G401 (cell line): ENCODE results near the gene DDX54. TPM values are rescaled to one million over a fixed set of nuclear protein-coding genes. Genes with fewer than 3 reads are reported as not detected.

ENCODE experiments used
- DNase-seq: peaks from one replicate; pipeline ENCODE4 v3.0.0-alpha.2; 2015; ENCODE audit warnings: low spot score
- in situ Hi-C: cut with HindIII; loops from 2 replicates; pipeline ENCODE4 v1.10.0; 2016; ENCODE audit warnings: low sequenced_read_pairs, mixed read lengths
- total RNA-seq: library from RNA; depleted of rRNA; stranded (reverse); fragments of >200 nt; shearing (Covaris generic); gene quantifications from 2 replicates; pipeline ENCODE4 v1.2.3, GENCODE V29; 2014; rRNA removed

Gene DDX54, protein sequence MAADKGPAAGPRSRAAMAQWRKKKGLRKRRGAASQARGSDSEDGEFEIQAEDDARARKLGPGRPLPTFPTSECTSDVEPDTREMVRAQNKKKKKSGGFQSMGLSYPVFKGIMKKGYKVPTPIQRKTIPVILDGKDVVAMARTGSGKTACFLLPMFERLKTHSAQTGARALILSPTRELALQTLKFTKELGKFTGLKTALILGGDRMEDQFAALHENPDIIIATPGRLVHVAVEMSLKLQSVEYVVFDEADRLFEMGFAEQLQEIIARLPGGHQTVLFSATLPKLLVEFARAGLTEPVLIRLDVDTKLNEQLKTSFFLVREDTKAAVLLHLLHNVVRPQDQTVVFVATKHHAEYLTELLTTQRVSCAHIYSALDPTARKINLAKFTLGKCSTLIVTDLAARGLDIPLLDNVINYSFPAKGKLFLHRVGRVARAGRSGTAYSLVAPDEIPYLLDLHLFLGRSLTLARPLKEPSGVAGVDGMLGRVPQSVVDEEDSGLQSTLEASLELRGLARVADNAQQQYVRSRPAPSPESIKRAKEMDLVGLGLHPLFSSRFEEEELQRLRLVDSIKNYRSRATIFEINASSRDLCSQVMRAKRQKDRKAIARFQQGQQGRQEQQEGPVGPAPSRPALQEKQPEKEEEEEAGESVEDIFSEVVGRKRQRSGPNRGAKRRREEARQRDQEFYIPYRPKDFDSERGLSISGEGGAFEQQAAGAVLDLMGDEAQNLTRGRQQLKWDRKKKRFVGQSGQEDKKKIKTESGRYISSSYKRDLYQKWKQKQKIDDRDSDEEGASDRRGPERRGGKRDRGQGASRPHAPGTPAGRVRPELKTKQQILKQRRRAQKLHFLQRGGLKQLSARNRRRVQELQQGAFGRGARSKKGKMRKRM
- total RNA-seq: 63.1 and 130 TPM in 2 replicates

DNA sequence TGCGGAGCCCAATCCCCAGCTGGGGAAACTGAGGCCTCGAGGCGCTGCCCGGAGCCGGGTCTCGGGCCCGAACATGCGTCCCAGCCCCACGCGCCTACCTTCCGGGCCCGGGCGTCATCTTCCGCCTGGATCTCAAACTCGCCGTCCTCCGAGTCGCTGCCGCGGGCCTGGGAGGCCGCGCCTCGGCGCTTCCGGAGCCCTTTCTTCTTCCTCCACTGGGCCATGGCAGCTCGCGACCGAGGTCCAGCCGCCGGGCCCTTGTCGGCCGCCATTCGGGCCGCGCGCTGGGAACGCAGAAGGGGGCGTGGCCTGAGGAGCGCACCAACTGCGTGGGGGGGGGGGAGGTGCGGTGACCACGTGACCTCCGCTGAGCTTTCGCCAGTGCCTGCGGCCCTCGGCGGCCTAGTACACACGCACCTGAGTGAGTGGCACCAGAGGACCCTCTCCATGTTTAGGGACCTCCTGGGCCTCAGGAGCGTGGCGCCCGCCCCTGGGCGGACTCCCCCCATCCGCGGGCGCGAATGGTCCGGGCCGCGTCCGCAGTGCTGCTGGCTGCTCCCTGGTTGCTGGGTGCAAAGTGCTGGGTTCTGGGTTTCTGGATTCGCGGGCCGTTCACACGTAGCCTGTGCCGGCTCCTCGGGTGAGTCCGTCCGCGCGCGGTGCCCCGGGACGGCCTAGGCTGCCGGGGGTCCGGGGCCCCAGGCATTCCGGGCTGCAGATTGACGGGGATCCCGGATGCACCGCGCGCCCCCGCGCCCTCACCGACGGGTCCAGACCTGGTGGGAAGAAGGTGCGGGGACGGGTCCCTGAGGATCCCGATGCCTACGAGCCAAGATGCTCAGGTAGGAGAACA, at the start of gene DDX54, which contains the start of gene RITA1:
Gene DDX54, minus strand, starts transcription at position 299 of the 853 bp plus-strand sequence. Its CDS starts 27 bp downstream, at position 272.
Gene RITA1, plus strand, starts transcription at position 542 of the 853 bp plus-strand sequence. CDS start 1,026 bp downstream, outside the sequence.
- in situ Hi-C loops: no loop called here
- DNase-seq: peak; percentile 78

DNA sequence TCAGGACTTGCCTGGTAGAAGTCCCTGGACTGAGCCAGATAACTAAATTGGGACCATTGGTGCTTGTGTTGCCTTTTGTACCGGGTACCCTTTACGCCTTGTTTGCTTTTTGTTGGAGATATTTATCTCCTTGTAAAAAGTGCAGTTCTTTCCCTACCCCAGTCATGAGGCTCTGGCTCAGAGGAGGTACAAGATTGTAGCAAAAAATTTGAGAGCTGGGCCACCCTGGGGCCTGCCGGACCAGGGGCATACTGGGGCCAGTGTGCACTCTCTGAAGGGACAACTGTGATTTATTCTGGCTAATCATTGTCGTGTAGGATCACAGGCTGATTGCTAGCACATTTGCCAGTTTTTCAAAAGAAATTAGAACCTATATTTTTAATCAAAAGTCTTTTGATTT, 49.2 kb upstream of the DDX54 start:
- DNase-seq: no peak
- in situ Hi-C loops: no loop called here

DNA sequence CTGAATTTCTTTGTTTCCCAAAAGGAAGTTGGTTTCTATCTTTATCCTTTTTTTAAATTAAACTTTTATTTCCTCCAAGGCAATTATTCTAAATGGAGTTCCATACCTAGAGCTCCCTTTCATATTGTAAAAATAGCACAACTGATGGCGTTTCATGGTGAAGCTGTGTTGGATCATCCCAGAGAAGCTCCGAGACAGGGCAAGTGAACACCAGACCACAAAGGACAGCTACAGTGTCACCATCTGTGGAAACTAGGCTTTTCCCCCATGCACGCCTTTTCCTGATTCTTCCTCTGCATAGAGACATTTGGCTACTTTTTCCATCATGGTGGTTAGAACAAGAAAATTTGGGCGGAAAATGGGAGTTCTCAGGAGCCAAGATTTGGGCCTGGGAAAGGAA, 48.7 kb upstream of the DDX54 start:
- in situ Hi-C loops: no loop called here
- no peak for DNase-seq

DNA sequence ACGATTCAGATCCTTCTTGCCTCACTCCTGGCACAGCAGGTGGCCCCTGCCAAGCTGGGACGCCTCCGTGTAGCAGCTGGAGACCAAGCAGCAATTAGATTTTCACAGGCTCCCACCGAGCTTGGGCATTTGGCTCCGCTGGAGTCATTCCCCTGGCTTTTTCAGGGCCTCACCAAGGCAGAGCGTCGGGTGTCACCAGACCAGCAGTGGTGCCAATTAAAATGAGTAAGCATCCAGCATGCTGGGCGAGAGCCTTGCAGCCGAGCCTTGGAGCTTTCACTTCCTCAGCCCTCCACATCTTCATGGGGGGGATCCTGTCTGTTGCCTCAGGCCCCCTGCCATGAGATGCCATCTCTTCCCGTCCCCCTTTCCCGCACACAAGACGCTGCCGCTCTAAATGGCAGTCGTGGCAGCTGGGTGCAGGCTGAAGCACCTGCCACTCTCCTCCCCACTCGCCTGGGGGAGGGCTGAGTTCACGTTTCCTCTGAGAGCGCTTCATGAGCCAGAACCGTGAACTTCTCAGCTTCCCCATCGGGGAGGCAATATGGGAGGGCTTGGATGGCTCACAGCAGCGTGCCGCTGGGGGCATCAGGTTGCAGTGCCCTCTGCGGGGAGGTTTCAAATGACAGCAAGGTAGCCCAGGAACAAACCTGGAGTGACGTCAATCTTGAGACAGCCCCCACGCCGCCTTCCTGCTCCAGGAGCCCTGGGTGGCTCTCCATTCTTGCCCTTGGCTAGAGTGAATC, 47.7 kb upstream of the DDX54 start:
- in situ Hi-C loops: no loop called here
- DNase-seq: peak; percentile 74

DNA sequence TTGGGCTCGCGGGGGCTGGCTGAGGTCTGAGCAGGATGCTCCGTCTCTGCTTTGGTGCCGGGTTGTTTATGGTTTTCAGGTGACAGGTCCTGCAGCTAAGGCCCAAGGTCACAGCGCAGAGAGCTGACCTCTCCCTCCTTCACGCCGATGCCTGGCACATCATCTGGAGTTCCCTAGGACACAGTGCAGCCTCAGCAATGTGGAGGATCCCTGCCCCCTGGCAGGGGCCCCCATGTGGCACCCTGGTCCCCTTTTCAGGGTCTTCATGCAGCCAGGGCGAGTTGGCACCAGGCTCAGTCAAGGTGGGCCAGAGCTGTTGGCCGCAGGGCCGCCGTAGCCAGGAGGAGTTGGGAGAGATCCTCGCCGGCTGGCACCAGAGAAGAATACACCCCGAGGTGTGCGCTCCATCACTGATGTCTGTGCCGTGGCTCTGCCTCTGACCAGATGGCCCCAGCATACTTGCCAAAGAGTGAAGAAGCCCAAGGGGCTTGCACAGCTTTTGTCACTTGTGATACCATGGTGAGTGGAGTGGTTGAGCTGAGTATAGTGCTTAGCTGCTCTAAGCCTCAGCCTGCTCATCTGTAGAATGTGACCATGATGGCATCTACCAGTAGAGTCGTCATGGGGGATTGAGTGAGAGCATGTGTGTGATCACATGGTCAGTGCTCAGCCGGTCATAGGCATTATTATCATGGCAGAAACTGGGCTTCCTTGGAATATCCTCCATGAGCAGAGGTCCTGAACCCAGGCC, 47.0 kb upstream of the DDX54 start:
- in situ Hi-C loops: no loop called here
- peak; percentile 78 for DNase-seq

DNA sequence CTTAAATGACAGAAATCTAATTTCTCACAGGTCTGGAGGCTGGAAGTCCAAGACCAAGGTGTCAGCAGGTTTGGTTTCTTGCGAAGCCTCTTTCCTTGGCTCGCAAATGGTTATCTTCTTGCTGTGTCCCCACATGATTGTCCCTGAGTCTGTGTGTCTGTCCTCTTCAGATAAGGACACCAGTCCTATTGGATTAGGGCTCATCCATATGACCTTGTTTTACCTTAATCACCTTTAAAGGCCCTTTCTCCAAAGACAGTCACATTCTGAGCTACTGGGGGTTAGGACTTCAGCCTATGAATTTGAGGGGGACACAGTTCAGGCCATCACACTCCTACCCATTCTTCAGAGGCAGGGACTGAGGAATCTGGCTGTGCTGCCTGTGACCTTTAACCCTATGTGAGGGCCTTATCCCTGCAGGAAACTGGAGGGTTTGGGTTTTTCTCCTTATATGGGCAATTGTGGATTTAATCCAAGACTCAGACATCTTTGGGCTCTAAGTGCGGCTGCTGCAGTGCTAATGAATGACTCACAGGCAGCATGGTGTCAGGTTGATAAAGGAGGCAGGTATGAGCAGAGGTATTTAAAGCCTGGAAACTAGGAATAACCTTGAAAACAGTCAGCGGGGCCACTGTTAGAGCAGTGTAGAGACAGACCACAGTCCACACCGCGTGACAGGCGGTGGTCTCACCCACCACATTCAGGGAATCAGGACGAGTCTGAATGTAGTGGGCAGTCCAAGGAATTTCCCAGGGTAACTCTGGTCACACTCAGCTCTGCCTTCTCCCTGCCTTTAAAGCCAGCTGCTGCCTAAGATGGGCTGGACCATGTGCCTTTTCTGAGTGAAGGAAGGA, 46.2 kb upstream of the DDX54 start:
- no peak for DNase-seq

DNA sequence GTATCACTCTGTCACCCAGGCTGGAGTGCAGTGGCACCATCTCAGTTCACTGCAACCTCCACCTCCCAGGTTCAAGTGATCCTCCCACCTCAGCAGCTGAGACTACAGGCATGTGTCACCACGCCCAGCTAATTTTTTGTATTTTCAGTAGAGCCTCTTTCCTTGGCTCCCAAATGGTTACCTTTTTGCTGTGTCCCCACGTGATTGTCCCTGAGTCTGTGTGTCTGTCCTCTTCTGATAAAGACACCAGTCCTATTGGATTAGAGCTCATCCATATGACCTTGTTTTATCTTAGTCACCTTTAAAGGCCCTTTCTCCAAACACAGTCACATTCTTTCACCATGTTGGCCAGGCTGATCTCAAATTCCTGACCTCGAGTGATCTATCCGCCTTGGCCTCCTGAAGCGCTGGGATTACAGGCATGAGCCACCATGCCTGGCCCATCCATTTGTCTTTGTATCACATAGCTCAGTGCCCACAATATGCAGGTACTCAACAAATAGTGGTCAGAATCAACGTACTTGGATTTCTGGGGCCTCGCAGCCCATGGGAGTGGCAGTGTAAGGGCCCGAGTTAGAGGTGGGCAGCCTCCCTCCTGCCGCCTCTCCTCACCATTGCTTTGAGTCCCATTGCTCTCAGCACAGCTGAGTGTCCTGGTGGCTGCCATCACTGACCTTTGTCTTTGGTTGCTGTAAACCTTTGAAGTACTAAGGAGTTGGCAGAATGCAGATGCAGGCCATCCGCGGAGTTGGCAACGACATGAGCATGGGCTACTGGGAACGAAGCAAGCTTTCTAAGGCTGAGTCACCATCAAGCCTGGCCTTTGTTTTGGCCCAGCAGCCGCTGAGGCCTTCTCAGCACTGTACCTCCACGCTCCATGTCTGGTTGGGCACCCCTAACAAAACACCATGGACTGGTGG, 45.3 kb upstream of the DDX54 start:
- in situ Hi-C loops: no loop called here
- no peak for DNase-seq

More for the DNA sequence above, 46.2 kb upstream of the DDX54 start:
- in situ Hi-C loops: no loop called here

DNA sequence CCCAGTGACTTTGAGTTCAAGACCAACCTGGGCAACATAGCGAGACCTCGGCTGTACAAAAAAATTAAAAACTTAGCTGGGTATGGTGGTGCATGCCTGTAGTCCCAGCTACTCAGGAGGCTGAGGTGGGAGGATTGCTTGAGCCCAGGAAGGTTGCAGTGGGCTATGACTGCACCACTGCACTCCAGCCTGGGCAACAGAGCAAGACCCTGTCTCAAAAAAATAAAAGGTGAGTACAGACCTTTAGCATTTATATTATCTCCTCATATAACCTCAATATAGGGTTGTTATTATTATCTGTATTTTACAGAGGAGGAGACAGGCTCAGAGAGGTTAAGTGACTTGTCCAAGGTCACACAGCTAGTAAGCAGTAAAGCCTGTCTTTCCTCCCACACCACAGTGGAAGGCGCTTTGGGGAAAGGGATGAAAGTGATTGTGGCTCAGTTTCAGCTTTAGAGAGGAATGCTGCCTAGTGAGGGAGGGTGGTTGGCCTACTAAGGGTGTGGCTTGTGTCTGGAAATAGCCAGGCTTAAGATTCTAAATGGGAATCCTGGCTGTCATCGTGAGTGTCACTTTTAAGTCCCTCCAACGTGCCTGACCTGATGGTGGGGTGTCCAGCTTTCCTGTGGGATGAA, 43.2 kb upstream of the DDX54 start:
- no peak for DNase-seq
- in situ Hi-C loops: no loop called here

DNA sequence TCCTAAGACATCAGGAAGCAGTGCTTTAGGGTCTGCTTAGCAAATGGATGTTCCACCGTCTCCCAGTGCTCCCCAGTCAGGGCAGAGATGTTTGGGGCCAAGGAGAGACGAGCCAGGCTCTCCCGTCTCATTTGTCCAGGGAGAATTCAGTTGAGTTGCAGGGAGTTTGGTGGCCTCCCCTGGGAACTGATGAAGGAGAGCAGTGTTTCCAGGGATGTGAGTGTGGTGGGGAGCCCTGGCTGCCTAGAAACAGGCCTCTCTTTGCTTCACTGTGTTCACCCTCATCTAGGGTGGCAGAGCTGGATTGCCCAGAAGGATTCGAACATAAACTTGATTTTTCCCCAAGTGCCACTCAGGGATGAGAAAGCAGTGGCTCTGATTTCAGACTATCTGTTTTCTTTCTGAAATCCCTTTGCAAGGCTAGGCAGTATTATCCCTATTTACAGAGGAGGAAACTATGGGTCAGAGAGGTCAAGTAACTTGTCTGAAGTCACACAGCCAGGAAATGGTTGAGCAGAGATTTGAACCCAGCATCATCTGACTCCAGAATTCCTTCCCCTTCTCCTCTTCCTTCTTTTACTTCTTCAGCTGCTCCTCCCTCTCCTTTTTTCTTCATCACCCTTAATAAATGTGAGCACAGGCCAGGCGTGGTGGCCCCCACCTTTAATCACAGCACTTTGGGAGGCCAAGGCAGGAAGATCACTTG, 42.6 kb upstream of the DDX54 start:
- DNase-seq: no peak
- in situ Hi-C loops: no loop called here

DNA sequence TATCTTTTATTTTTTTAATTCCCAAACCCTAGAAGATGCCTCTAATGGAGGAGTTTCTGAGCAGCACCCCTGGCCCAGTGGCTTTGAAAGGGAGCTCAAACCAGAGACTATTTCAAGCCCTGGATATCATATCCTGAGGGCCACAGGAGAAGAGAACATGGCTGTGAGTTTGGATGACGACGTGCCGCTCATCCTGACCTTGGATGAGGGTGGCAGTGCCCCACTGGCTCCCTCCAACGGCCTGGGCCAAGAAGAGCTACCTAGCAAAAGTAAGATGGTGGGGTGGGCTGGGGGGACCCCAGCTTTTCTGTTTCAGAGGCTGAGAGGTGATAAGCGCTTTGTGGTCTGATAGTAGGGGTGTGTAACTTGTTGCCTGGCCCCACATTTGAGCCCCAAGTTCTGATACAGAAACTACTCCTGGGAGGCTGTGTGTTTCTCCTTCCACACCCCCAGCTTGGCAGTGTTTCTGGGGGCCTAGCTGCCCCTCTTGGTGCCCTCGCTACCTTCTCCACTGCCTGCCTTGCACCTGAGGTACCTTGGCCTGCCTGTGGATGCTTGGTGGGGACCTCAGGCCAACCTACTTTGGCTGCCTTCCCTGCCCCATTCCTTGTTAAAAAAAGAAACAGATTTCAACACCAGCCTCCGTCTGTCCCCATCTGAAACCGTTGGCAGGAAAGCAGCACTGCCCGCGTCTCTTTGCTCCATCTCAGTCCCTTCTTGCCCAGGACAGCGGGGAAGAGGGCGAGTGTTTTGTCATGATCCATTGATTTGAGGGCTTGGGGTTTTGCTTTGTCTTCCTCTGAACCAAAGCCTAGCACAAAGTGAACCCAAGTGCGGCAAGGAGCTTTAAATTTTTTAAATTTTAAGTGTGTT, 41.7 kb upstream of the DDX54 start:
- DNase-seq: peak; percentile 95
- in situ Hi-C loops: no loop called here

DNA sequence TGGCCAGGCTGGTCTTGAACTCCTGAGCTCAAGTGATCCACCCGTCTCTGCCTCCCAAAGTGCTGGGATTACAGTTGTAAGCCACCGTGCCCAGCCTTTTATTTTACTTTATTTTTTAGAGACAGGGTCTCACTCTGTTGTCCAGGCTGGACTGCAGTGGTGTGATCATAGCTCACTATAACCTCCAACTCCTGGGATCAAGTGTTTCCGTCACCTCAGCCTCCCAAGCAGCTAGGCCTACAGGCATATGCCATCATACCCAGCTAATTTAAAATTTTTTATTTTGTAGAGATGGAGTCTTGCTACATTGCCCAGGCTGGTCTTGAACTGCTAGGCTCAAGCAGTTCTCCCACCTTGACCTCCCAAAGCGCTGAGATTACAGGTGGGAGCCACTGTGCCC, 39.7 kb upstream of the DDX54 start:
- in situ Hi-C loops: no loop called here
- no peak for DNase-seq

DNA sequence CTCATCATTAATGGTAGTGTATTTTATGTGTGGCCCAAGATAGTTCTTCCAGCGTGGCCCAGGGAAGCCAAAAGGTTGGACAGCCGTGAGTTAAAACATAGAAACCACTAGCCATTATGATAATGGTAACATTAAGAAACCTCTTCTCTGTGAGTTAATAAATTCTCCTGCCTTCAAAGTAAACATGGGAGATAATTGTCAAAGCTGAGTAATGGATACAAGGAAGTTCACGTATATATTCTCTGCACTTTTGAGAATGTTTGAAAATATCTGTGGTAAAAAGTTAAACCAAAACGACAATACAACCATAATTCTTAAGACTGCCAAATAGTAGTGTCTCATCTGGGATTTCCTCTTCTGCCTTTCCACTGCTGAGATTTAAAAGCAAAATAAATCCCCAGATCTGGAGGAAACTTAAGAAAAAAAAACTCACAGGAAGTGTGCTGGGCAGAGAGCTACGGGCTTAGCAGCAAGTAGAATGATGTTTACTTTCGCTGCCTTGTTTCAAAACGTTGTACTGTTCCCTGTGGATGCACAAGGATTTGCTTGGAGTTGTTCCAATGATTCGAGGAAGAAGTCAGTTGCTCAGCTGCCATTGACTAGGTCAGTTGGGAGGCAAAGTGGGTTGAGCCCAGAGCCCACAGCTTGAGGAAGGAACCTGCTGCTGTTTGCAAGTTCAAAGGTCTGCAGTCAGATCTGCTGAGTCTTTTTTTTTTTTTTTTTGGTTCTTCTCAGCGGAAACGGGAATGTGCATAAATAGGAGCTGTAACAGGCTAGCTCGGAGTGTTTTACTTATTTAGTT, 37.7 kb upstream of the DDX54 start:
- in situ Hi-C loops: no loop called here
- DNase-seq: peak; percentile 66

DNA sequence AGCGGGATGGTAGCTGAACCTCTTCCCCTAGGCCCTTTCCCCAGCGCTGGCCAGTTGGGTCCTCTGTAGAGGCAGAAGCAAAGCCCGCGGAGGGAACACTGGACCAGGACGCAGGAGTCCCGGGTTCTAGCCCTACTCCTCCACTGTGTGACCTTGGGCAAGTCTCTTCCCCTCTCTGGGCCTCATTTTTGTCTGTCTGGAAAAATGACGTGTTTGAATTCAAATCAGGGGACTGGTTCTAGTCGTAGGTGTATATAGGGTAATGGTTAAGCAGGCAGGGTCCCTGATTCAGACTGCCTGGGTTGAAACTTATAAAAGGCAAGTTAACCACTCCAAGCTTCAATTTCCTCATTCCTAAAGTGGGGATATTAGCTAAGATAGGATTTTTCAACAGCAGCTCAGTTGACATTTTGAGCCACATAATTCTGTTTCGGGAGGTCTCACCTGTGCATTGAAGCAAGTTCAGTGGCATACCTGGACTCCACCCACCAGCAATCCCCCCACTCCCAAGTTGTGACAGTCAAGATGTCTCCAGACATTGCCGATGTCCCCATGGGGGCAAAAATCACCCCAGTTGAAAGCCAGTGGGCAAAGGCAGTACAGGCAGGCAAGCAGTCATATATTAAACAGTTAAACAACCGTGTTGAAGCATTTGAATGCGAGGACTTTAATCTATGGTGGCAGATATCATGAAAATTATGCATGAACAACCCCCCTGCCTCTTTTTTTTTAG, 36.9 kb upstream of the DDX54 start:
- in situ Hi-C loops: no loop called here
- DNase-seq: no peak
